ENCODE results near the gene CDC45.

DNA sequence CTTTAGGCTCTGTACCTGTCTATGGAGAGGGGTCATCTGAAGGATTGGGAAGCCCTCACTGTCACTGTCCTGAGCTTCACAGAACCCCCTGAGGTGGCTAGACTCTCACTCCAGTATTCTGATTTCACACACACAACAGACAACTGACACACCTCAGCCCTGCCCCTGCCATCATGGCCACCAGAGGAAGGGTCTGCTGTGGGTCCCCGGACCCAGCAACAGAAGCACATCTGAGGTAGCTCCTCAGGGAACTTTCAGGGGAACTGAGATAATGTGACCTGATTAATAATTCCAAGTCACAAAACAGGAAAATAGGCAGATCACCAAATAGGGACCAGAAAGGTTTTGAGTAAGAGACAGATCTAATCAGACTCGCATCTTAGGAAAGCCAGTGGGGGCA, 24.7 kb upstream of the CDC45 start:
- TF ChIP-seq CTCF (IDR thresholded peaks at IDR 0.05) (no peak), POLR2A (IDR thresholded peaks at IDR 0.05) (no peak)
